AG04450 (cell line): ENCODE data around the gene HSFX3. TPM values are rescaled to one million over a fixed set of nuclear protein-coding genes. Genes with fewer than 3 reads are reported as not detected.
"Not testable (repeated sequence)": the region's sequence is repeated elsewhere in the genome, so short reads cannot be mapped to it uniquely, and the experiment has no call there.

ENCODE experiments used
- CTCF ChIA-PET: fragments of 300-600, 350-600 bp; formaldehyde crosslinking; extraction: SDS; loops from one replicate; lab custom pipeline; 2022; ENCODE audit warnings: antibody characterized with exemption, inconsistent platforms; lab: Charles Lee
- POLR2A ChIA-PET: fragments of 350-600 bp; formaldehyde crosslinking; extraction: SDS; loops from one replicate; lab custom pipeline; 2021; ENCODE audit warnings: antibody characterized with exemption, inconsistent platforms; lab: Yijun Ruan, JAX
- DNase-seq: peaks from one replicate; pipeline ENCODE4 v3.0.0-alpha.2; 2011; ENCODE audit warnings: low read depth, low spot score
- H3K27ac ChIP-seq: one replicate; pipeline ENCODE4 v1.5.1; 2012; ENCODE audit warnings: low read depth, low read length, control low read depth
- H3K27me3 ChIP-seq: one replicate; pipeline ENCODE4 v1.6.0; 2012; ENCODE audit warnings: low read length; ENCODE audit not compliant: control insufficient read depth, insufficient read depth
- H3K4me3 ChIP-seq: 2 replicates; pipeline ENCODE4 v1.5.1; 2011; ENCODE audit warnings: mild to moderate bottlenecking, low read depth, low read length, control low read depth
- H3K9me3 ChIP-seq: 2 replicates; pipeline ENCODE4 v1.5.1; 2012; ENCODE audit warnings: low read length; ENCODE audit not compliant: control insufficient read depth, insufficient read depth
- CTCF ChIP-seq: IDR thresholded peaks from 2 replicates; pipeline ENCODE4 v1.5.1; 2011; ENCODE audit warnings: low read depth, low read length, control low read depth, inconsistent platforms
- polyA plus RNA-seq: library from polyadenylated mRNA; depleted of rRNA; stranded (reverse); fragments of >200 nt; gene quantifications from 2 replicates; pipeline ENCODE4 v1.2.3, GENCODE V29; 2011

Gene HSFX3
- polyA plus RNA-seq, 1 experiment: not detected

- ChIA-PET CTCF (no interaction called here), POLR2A (no interaction called here)
- H3K4me3 ChIP-seq: peak overlapping the region; percentile 83
- no peak for DNase-seq
- H3K9me3 ChIP-seq: no peaks in the 10 kb centered on the region
- H3K27ac ChIP-seq: peak overlapping the region; percentile 98
- H3K27me3 ChIP-seq: no peaks in the 10 kb centered on the region
- no peak for TF ChIP-seq CTCF
These were observed 8.1 kb downstream of the HSFX3 start for GRCh38 chrX:149541521-149542047.

- Histone ChIP-seq H3K27ac (peak within 1 kb of the TSS; percentile 98), H3K27me3 (no peaks in the 10 kb centered on the region), H3K9me3 (no peaks in the 10 kb centered on the region), H3K4me3 (peak within 1 kb of the TSS; percentile 83)
- DNase-seq: peak; percentile 92
- CTCF ChIA-PET: interaction anchor here (0.7 to 2.5 kb wide), 4 partner anchors 14 to 1653 kb away, joined by 3 to 8 read pairs (median 6); no protein-coding TSS in a partner anchor
- no peak for TF ChIP-seq CTCF
- POLR2A ChIA-PET: interaction anchor here (0.9 to 1.4 kb wide), 4 partner anchors 30 to 398 kb away, joined by 3 to 8 read pairs (median 5); partner anchors contain the start of gene IDS
These were observed 8.9 kb downstream of the HSFX3 start, which contains the start of gene EOLA1 for GRCh38 chrX:149540621-149541520. Gene EOLA1, plus strand, starts transcription at chrX:149541012. Its CDS starts 4,619 bp downstream, at chrX:149545631.

GRCh38 chrX:149540131-149540620, 9.5 kb downstream of the HSFX3 start:
- H3K9me3 ChIP-seq: no peaks in the 10 kb centered on the region
- ChIA-PET POLR2A (interaction anchor here (0.9 to 1.4 kb wide), 4 partner anchors 30 to 399 kb away, joined by 3 to 8 read pairs (median 5); partner anchors contain the start of gene IDS), CTCF (interaction anchor here (0.7 to 2.5 kb wide), 5 partner anchors 11 to 1653 kb away, joined by 3 to 8 read pairs (median 6); no protein-coding TSS in a partner anchor)
- peak overlapping the region; percentile 83 for H3K4me3 ChIP-seq
- DNase-seq: peak; percentile 75
- no peaks in the 10 kb centered on the region for H3K27me3 ChIP-seq
- no peak for TF ChIP-seq CTCF
- peak overlapping the region; percentile 98 for H3K27ac ChIP-seq

GRCh38 chrX:149539283-149540130, 10.2 kb downstream of the HSFX3 start:
- ChIA-PET CTCF (interaction anchor here (0.6 to 2.5 kb wide), 6 partner anchors 11 to 399 kb away, joined by 3 to 8 read pairs (median 6); no protein-coding TSS in a partner anchor), POLR2A (interaction anchor here (0.9 to 1.4 kb wide), 5 partner anchors 31 to 399 kb away, joined by 3 to 8 read pairs (median 4); partner anchors contain the start of genes EOLA2 and IDS)
- H3K9me3 ChIP-seq: no peaks in the 10 kb centered on the region
- no peak for TF ChIP-seq CTCF
- H3K27ac ChIP-seq: peak overlapping the region; percentile 57
- peak overlapping the region; percentile 64 for H3K4me3 ChIP-seq
- DNase-seq: peak; percentile 69
- H3K27me3 ChIP-seq: no peaks in the 10 kb centered on the region

- H3K27ac ChIP-seq, H3K9me3 ChIP-seq, H3K4me3 ChIP-seq, H3K27me3 ChIP-seq, CTCF ChIA-PET, POLR2A ChIA-PET, DNase-seq: not testable (repeated sequence)
These were observed 12.2 kb downstream of the HSFX3 start for GRCh38 chrX:149537474-149537873.

GRCh38 chrX:149534926-149535602, 14.7 kb downstream of the HSFX3 start:
- H3K9me3 ChIP-seq, POLR2A ChIA-PET, H3K27ac ChIP-seq, CTCF ChIA-PET, H3K4me3 ChIP-seq, H3K27me3 ChIP-seq, DNase-seq: not testable (repeated sequence)
